Gastroesophageal sphincter (tissue), 3 donors: ENCODE measurements around the gene AP2B1.

Experiments
- EP300 ChIP-seq: sonication (generic); formaldehyde crosslinking; IDR thresholded peaks from one replicate; pipeline ENCODE4 v1.6.1; 2017; ENCODE audit warnings: antibody characterized with exemption, mild to moderate bottlenecking
- POLR2A ChIP-seq, 2 donors: fragments of 450-650 bp; IDR thresholded peaks; one replicate each; pipeline ENCODE4 v1.6.1; 2017; ENCODE audit warnings: antibody characterized with exemption in 2 of 2, mild to moderate bottlenecking in 2 of 2, moderate library complexity in 1 of 2
- POLR2AphosphoS5 ChIP-seq: sonication (generic); formaldehyde crosslinking; IDR thresholded peaks from one replicate; pipeline ENCODE4 v1.6.1; 2017; ENCODE audit warnings: antibody characterized with exemption
- TF ChIP-seq, protein P1 (sequence below), 4 experiments: fragments of 200-600 bp in 2 of 4; fragments of 450-650 bp in 2 of 4; sonication (generic) in 1 of 4; IDR thresholded peaks; one replicate each; pipeline ENCODE4 v1.5.1; 2017 to 2019; ENCODE audit warnings: antibody characterized with exemption in 4 of 4, mild to moderate bottlenecking in 2 of 4, moderate library complexity in 2 of 4

DNA sequence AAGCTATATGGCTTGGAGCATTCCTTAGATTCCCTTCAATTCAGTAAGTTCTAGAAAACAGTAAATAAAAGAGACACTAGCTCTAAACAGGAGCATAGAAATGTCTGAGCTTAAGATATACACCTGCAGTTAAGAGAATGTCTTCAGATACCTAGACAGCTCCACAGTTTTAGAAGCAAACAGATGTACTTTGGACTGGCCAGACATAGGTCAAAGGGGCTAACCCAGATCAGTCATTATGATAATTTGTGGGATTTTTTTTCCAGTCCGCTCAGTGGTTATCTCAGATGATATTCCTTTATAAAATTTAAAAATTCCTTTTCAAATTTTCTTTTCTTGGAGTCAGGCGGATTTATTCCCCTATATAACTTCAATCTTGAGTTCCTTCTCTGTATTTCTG, 78.5 kb downstream of the AP2B1 start:
- TF ChIP-seq POLR2A (IDR thresholded peaks at IDR 0.05) (no peak), POLR2AphosphoS5 (no peak), EP300 (no peak)
- TF ChIP-seq, protein P1, sequence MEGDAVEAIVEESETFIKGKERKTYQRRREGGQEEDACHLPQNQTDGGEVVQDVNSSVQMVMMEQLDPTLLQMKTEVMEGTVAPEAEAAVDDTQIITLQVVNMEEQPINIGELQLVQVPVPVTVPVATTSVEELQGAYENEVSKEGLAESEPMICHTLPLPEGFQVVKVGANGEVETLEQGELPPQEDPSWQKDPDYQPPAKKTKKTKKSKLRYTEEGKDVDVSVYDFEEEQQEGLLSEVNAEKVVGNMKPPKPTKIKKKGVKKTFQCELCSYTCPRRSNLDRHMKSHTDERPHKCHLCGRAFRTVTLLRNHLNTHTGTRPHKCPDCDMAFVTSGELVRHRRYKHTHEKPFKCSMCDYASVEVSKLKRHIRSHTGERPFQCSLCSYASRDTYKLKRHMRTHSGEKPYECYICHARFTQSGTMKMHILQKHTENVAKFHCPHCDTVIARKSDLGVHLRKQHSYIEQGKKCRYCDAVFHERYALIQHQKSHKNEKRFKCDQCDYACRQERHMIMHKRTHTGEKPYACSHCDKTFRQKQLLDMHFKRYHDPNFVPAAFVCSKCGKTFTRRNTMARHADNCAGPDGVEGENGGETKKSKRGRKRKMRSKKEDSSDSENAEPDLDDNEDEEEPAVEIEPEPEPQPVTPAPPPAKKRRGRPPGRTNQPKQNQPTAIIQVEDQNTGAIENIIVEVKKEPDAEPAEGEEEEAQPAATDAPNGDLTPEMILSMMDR (IDR thresholded peaks at IDR 0.05): no peak
